HG03066 (cell line): ENCODE data around the gene SOCS7.

Experiments used
- ATAC-seq: cut with Tn5 transposase; IDR thresholded peaks from one replicate; pipeline ENCODE4 v1.9.1; 2021; ENCODE audit warnings: low read depth; ENCODE audit not compliant: unreplicated experiment

Gene SOCS7

GRCh38 chr17:38361694-38362465, 10.2 kb downstream of the SOCS7 start:
- ATAC-seq: no peak

GRCh38 chr17:38363016-38363415, 11.4 kb downstream of the SOCS7 start:
- ATAC-seq: no peak

- ATAC-seq: no peak
These were observed 13.1 kb downstream of the SOCS7 start for GRCh38 chr17:38364741-38365140.

GRCh38 chr17:38369124-38369886, 17.7 kb downstream of the SOCS7 start:
- no peak for ATAC-seq

GRCh38 chr17:38379448-38379847, 27.8 kb downstream of the SOCS7 start:
- no peak for ATAC-seq

GRCh38 chr17:38395090-38395489, 43.4 kb downstream of the SOCS7 start:
- no peak for ATAC-seq

- no peak for ATAC-seq
These were observed 45.6 kb downstream of the SOCS7 start for GRCh38 chr17:38397227-38397626.

- no peak for ATAC-seq
These were observed 48.6 kb downstream of the SOCS7 start for GRCh38 chr17:38400286-38400685.

- no peak for ATAC-seq
These were observed 49.8 kb downstream of the SOCS7 start for GRCh38 chr17:38401459-38401858.

- no peak for ATAC-seq
These were observed 51.3 kb downstream of the SOCS7 start for GRCh38 chr17:38402897-38403296.

GRCh38 chr17:38403491-38403890, 51.8 kb downstream of the SOCS7 start:
- ATAC-seq: no peak

- no peak for ATAC-seq
These were observed 52.7 kb downstream of the SOCS7 start for GRCh38 chr17:38404174-38404943.

- ATAC-seq: no peak
These were observed 54.0 kb downstream of the SOCS7 start for GRCh38 chr17:38405654-38406053.

GRCh38 chr17:38410201-38410600, 58.6 kb downstream of the SOCS7 start:
- no peak for ATAC-seq

GRCh38 chr17:38415250-38416194, 63.9 kb downstream of the SOCS7 start:
- ATAC-seq: no peak

GRCh38 chr17:38416840-38417209, 65.2 kb downstream of the SOCS7 start:
- ATAC-seq: no peak

- no peak for ATAC-seq
These were observed 65.7 kb downstream of the SOCS7 start for GRCh38 chr17:38417210-38417951.

GRCh38 chr17:38418062-38418692, 66.5 kb downstream of the SOCS7 start:
- no peak for ATAC-seq
